ENCODE results near the gene CCDC148. TPM values are rescaled to one million over a fixed set of nuclear protein-coding genes. Genes with fewer than 3 reads are reported as not detected.

Gene CCDC148
- total and polyA plus RNA-seq, 2 donors (not counting 1 experiment from before 2014, with no cell fraction given): not detected

DNA sequence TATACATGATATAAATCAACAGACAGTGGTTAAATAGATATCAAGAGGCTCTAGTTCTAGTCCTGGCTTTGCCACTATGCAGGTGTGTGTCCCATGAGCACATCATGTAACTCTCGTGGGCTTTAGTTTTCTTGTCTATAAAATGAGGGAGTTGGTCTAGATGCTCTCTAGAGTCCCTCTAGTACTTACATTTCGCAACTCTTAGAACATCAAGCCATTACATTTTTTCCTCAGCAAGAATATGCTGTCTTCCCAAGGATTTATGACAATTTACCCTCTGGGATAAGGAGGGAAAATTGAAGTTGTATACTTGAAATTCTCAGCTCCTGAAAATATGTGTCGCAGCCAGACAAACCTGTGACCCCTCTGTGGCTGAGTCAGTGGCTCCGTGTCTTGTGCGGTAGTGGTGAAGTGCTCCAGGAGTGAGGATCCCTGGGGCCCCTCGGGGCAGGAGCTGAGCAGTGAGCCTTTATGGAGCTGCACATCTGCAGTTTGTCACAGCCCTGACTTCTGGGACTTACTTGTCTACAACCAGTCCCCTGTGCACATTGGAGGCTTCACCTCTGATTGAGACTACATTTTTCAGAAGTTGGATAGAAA, 7.0 kb upstream of the CCDC148 start:
- no peak overlapping the region for H3K4me3 Mint-ChIP-seq
- H3K27ac Mint-ChIP-seq: no peak overlapping the region
- Histone ChIP-seq H3K9ac (ENCODE audit: low read length) (no peak overlapping the region), H3K27me3 (replicated peaks in 1 of 4; ENCODE audit: control extremely low read depth in 1 of 4, control insufficient read depth in 3 of 4, insufficient read depth in 4 of 4, low read length in 3 of 4) (peaks cover 0 to 11% (median 2%) of the 10 kb centered on the region in 4 experiments), H4K20me1 (ENCODE audit: control insufficient read depth, insufficient read depth, low read length, poor library complexity, severe bottlenecking) (no peaks in the 10 kb centered on the region), H2AFZ (ENCODE audit: insufficient read depth, low read depth, low read length, poor library complexity, severe bottlenecking) (no peak overlapping the region), H3K36me3 (replicated peaks in 1 of 2; ENCODE audit: control extremely low read depth in 1 of 2, control insufficient read depth in 1 of 2, extremely low read depth in 1 of 2, insufficient read depth in 2 of 2, low read length in 1 of 2) (no peaks in the 10 kb centered on the region), H3K9me3 (ENCODE audit: control extremely low read depth in 1 of 3, control insufficient read depth in 2 of 3, insufficient read depth in 1 of 3, low read length in 2 of 3) (no peaks in the 10 kb centered on the region), H3K4me3 (ENCODE audit: control extremely low read depth in 1 of 5, extremely low read depth in 1 of 5, insufficient read depth in 1 of 5, low read depth in 2 of 5, low read length in 4 of 5) (no peak overlapping the region), H3K4me1 (ENCODE audit: control insufficient read depth in 2 of 2, insufficient read depth in 2 of 2, low read length in 2 of 2) (peaks cover under 1 to 1% of the 10 kb centered on the region in 2 donors), H3K79me2 (ENCODE audit: control insufficient read depth, insufficient read depth, low read length) (no peaks in the 10 kb centered on the region), H3K27ac (ENCODE audit: low read length in 2 of 2) (no peak overlapping the region), H3K4me2 (replicated peaks; ENCODE audit: low read depth, low read length, poor library complexity, severe bottlenecking) (no peak overlapping the region)
- DNase-seq: no peak
- H3K4me1 Mint-ChIP-seq: peaks cover under 1% of the 10 kb centered on the region
- POLR2A ChIA-PET: no interaction called here
- peaks cover 11% of the 10 kb centered on the region for H3K27me3 Mint-ChIP-seq
- no peak for ATAC-seq (ENCODE audit: low read depth)
- CTCF ChIA-PET: no interaction called here
- WGBS (ENCODE audit: insufficient coverage): 89% methylated on average over 4 of the region's 6 CpGs
- TF ChIP-seq, protein P1, sequence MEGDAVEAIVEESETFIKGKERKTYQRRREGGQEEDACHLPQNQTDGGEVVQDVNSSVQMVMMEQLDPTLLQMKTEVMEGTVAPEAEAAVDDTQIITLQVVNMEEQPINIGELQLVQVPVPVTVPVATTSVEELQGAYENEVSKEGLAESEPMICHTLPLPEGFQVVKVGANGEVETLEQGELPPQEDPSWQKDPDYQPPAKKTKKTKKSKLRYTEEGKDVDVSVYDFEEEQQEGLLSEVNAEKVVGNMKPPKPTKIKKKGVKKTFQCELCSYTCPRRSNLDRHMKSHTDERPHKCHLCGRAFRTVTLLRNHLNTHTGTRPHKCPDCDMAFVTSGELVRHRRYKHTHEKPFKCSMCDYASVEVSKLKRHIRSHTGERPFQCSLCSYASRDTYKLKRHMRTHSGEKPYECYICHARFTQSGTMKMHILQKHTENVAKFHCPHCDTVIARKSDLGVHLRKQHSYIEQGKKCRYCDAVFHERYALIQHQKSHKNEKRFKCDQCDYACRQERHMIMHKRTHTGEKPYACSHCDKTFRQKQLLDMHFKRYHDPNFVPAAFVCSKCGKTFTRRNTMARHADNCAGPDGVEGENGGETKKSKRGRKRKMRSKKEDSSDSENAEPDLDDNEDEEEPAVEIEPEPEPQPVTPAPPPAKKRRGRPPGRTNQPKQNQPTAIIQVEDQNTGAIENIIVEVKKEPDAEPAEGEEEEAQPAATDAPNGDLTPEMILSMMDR (IDR thresholded peaks at IDR 0.05): no peak
- no peak for TF ChIP-seq EZH2 (IDR thresholded peaks at IDR 0.05; ENCODE audit: borderline replicate concordance, insufficient read depth, low read depth, low read length, poor library complexity, severe bottlenecking)
- intact Hi-C loops (cut with micrococcal nuclease): no loop called here
- H3K9me3 Mint-ChIP-seq (ENCODE audit: insufficient read depth): no peaks in the 10 kb centered on the region

DNA sequence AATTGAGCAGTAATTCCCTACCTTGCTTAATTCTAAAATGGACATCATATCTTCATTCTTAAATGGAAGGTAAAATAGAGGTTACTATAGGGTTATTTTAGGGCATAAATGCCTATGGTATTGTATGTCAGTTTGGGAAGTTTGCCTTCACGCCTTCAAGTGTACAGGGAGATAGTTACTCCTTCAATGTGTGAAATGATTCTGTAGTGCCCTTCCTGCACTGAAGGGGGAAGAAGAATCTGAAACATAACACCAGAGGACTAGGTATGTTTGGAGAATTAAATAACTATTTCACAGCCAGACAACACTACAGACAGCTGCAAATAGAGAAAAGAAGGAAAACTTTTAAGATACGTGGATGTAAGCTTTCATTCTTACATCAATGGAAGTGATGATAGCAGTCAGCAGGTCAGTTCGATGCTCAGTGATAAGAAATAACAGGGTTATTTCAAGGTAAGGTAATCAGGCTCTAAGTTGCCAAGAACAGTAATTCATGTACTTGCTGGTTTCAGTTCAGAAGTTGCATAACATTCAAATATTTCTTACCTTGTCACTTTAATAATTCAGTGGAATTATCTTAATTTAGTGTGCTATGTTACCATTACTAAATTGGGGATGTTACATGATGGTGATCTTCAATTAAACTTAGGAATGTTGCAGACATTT, 4.2 kb upstream of the CCDC148 start:
- POLR2A ChIA-PET: no interaction called here
- CTCF ChIA-PET: no interaction called here
- WGBS (ENCODE audit: insufficient coverage): 90% methylated on average over 2 of the region's 3 CpGs
- intact Hi-C loops (cut with micrococcal nuclease): no loop called here
- H3K4me2 ChIP-seq (replicated peaks; ENCODE audit: low read depth, low read length, poor library complexity, severe bottlenecking): no peak overlapping the region
- peaks cover 12 to 16% of the 10 kb centered on the region in 2 donors for H3K4me1 ChIP-seq (ENCODE audit: control insufficient read depth in 2 of 2, insufficient read depth in 2 of 2, low read length in 2 of 2)
- Mint-ChIP-seq H3K27me3 (peaks cover 16% of the 10 kb centered on the region), H3K27ac (no peak overlapping the region), H3K9me3 (ENCODE audit: insufficient read depth) (no peaks in the 10 kb centered on the region), H3K4me1 (peaks cover 17% of the 10 kb centered on the region), H3K4me3 (no peak overlapping the region)
- no peak overlapping the region for H3K27ac ChIP-seq (ENCODE audit: low read length in 2 of 2)
- H3K9me3 ChIP-seq (ENCODE audit: control extremely low read depth in 1 of 3, control insufficient read depth in 2 of 3, insufficient read depth in 1 of 3, low read length in 2 of 3): no peaks in the 10 kb centered on the region
- no peak overlapping the region for H3K4me3 ChIP-seq (ENCODE audit: control extremely low read depth in 1 of 5, extremely low read depth in 1 of 5, insufficient read depth in 1 of 5, low read depth in 2 of 5, low read length in 4 of 5)
- H3K79me2 ChIP-seq (ENCODE audit: control insufficient read depth, insufficient read depth, low read length): no peaks in the 10 kb centered on the region
- H3K36me3 ChIP-seq (replicated peaks in 1 of 2; ENCODE audit: control extremely low read depth in 1 of 2, control insufficient read depth in 1 of 2, extremely low read depth in 1 of 2, insufficient read depth in 2 of 2, low read length in 1 of 2): no peaks in the 10 kb centered on the region
- DNase-seq (no peak), ATAC-seq (ENCODE audit: low read depth) (no peak)
- H3K27me3 ChIP-seq (replicated peaks in 1 of 4; ENCODE audit: control extremely low read depth in 1 of 4, control insufficient read depth in 3 of 4, insufficient read depth in 4 of 4, low read length in 3 of 4): peaks cover 0 to 14% (median 5%) of the 10 kb centered on the region in 4 experiments
- no peak overlapping the region for H2AFZ ChIP-seq (ENCODE audit: insufficient read depth, low read depth, low read length, poor library complexity, severe bottlenecking)
- no peak overlapping the region for H3K9ac ChIP-seq (ENCODE audit: low read length)
- H4K20me1 ChIP-seq (ENCODE audit: control insufficient read depth, insufficient read depth, low read length, poor library complexity, severe bottlenecking): no peaks in the 10 kb centered on the region
- no peak for TF ChIP-seq EZH2 (IDR thresholded peaks at IDR 0.05; ENCODE audit: borderline replicate concordance, insufficient read depth, low read depth, low read length, poor library complexity, severe bottlenecking)
